Jurkat, Clone E6-1 (cell line): ENCODE measurements around the gene PNP. TPM values are rescaled to one million over a fixed set of nuclear protein-coding genes. Genes with fewer than 3 reads are reported as not detected.
"Not testable (repeated sequence)": the region's sequence is repeated elsewhere in the genome, so short reads cannot be mapped to it uniquely, and the experiment has no call there.

Experiments used
- DNase-seq: peaks from one replicate; pipeline ENCODE4 v3.0.0-alpha.2; 2011; ENCODE audit warnings: low read depth, low spot score
- H3K4me3 ChIP-seq: 2 replicates; pipeline ENCODE4 v1.5.1; 2011; ENCODE audit warnings: mild to moderate bottlenecking, low read length, control low read depth, moderate library complexity
- polyA plus RNA-seq: library from polyadenylated mRNA; unstranded; fragments of >200 nt; gene quantifications from one replicate; pipeline ENCODE4 v1.2.1, GENCODE V29; 2012; ENCODE audit warnings: missing spikeins; ENCODE audit not compliant: insufficient read length, insufficient read depth

PNP gene
- polyA plus RNA-seq = 223 TPM

- H3K4me3 ChIP-seq = peak within 1 kb of the TSS; percentile 98
- peak; percentile 91 for DNase-seq
These were observed at the start of gene PNP for GRCh38 chr14:20469242-20469889. Gene PNP, plus strand, starts transcription at chr14:20469406. Its CDS starts 119 bp downstream, at chr14:20469525.

- no peak for DNase-seq
- H3K4me3 ChIP-seq = no peak overlapping the region
These were observed 49.8 kb upstream of the PNP start for GRCh38 chr14:20419419-20419818.

DNA sequence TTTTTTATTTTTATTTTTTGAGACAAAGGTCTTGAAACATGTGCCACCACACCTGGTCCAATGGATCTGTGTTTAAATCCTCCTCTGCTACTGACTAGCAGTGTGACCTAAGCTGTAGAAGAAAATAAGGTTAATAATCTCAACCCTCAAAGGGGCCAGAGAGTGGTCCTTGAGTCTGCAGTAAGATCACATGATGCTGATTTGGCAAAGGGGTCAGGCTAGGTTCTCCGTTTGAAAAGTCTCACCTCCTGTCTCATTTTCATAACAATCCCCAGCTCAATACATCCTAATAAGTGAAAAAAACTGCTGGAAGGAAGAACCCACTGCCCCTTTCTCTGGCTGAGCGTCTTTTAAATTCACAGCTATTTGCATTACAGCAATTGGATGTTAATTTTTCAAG, 47.9 kb upstream of the PNP start:
- no peak overlapping the region for H3K4me3 ChIP-seq
- no peak for DNase-seq

DNA sequence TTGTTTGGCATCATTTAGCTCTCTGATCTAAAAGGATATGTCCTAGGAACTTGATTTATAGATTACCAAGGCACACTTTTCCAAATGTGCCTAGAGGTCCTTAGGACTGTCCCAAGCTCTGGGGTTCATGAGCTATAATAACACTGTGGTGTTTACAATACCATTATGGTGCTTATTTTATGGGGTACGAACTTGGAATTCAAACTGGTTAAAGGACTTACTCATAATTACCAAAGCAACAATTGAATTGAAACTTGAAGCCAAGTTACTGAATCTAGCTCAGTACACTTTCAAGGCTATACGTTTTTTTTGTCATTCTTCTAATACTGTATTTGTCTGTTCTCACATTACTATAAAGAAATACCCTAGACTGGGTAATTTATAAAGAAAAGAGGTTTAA, 46.3 kb upstream of the PNP start:
- DNase-seq = no peak

DNA sequence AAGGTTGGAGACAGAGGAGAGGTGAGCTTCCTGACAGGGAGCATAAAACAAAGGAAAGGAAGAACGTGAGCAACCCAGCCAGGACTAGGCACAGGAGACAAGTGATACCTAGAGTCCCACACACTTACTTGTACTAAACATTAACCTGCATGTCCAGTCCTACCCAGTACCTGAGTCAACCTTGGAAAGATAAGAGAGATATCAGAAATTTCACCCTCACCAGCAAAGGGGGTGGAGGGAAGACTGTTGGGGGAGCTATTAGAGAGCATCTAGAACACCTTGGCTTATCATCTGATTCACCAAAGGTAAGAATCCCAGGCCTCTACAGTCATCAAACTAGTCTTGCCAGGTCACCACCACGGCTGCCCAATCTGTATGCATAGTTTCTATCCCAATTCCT, 44.4 kb upstream of the PNP start:
- no peak for DNase-seq
- no peak overlapping the region for H3K4me3 ChIP-seq

More for the DNA sequence above, 46.3 kb upstream of the PNP start:
- H3K4me3 ChIP-seq = no peak overlapping the region

GRCh38 chr14:20427231-20428009, 41.8 kb upstream of the PNP start:
- peak overlapping the region; percentile 39 for H3K4me3 ChIP-seq
- DNase-seq = peak; percentile 90

DNA sequence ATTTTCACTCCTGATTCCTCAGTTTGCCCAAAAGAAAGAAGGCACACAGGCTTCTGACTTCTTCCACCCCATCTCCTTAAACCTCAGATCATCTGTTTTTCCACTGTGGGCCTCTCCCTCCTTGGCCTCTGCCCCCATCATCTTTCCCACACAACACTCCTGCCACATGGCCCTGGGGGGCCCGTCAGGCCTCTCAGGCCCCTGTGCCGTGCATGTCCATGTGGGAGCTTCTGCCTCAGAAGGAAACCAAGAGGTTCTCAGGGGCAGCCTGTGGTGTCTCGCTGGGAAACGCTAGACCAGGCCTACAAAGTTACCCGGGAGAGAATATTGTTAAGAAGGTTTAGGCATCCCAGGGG, 41.2 kb upstream of the PNP start:
- peak overlapping the region; percentile 39 for H3K4me3 ChIP-seq
- no peak for DNase-seq

DNA sequence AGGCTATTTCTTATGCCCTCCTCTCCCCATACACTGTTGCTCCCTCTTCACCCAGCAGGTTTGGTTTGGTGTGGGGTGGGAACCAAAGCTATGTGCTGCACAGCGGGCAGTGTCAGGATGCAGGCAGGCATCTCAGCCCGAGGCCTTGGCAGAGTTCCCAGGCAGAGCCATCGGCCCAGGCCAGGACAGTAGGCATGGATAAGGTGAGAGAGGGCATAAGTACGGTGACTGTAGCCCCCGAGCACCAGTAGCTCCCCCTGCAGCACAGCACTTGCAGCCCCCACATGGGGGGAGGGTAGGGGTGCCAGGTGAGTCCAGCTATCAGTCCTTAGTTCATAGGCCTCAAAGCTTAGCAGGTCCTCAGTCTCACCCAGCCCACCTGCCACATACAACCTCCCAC, 40.4 kb upstream of the PNP start:
- no peak overlapping the region for H3K4me3 ChIP-seq

GRCh38 chr14:20429801-20430669, 39.2 kb upstream of the PNP start:
- H3K4me3 ChIP-seq = no peak overlapping the region; the same call in 1 of the 2 replicates
- no peak for DNase-seq

More for the DNA sequence above, 40.4 kb upstream of the PNP start:
- no peak for DNase-seq

DNA sequence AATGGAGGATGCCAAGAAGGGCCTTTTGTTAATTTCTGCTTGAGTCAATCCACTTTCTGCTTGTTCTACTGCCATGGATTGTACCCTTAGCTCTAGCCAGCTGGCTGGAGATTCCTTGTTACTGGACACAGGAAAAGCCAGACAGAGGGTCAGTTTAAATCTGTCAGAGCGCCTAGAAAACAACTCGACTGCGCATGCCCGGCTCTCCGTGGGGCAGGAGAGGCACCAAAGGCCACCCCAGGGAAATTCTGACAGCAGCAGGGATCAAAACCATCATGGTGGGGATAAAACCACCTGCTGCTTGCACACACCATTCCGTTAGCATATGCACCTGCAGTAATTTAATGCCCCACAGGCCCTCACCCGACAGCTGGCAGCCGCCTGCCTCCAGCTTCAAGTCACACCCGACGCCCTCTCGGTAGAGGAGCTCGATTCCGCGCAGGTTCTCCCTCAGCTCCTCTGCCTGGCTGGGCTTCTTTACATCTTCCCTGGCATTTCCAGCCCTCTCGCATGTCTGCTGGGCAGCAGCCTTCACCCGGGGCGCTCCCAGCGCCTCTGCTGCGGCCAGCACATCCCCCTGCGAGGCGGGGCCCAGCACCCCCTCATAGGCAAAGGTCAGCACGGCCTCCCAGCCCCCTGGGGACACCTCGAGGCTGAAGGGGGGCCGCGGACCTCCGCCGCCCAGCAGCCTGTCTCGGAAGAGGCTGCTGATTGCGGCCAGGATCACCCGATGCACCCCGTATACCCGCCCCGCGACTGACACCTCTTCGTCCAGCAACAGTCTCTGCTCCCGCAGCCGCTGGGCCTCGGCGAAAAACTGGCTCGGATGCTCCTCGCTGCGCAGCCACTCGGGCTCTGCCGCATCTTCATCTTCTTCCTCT, 34.3 kb upstream of the PNP start:
- no peak overlapping the region for H3K4me3 ChIP-seq
- DNase-seq = no peak

DNA sequence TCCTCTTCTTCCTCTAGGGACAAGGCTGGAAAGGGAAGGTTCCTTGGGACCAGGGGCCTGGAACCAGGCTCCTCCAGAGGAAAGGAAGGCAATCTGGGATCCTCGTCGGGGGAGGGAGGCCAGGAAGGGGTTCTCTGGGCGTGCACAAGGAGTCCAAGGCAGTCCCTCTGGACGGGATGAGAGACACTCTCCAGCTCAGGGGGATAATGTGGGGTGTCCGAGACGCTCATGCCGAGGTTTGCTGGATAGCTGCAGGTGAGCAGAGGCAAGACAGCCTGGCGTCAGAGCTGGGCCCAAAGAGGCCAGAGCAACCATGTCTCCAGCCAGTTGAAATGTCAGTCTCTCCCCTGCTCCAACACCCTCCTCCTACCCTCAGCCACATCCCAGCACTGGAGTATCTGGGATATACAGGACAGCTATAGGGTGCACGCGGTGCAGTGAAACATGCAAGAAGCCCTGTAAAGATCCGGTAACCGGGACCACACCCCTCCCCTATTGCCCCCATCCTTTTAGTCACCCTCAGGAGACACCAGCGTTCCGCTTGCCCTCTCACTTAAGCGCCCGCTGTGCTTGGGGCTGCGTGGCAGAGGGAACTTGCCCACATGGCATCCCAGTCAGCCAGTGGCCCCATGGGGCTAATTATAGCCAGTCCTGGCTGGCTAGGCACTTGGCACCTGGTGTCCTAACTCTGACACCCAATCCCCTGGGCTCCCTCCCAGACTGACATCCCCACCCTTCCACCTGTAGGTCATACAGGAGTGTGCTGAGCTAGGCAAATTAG, 33.4 kb upstream of the PNP start, which contains the start of gene KLHL33:
Gene KLHL33 (minus strand): TSS at position 585 of the 781 bp plus-strand sequence. CDS start 355 bp downstream, at position 230.
- no peak within 1 kb of the TSS for H3K4me3 ChIP-seq
- no peak for DNase-seq

- DNase-seq = no peak
- no peak overlapping the region for H3K4me3 ChIP-seq
These were observed 32.8 kb upstream of the PNP start for GRCh38 chr14:20436363-20436755.

DNA sequence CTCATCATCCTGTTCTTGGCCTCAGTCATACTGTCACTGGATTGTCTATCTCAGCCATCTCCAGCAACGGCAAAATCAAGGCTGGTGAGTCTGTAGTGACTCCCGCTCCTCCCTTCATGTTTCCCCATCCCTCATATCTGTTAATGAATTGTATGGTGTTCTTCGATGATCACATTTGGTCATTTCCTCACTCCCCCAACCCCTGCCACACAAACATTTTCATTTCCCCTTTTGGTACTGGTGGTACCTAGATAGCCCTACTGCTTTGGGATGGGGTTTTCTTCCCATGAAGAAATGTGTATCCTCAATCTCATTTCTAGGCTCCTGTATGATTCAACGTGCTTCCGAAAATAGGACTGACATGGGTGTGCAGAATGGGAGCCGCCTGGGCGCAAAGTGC, 30.5 kb upstream of the PNP start:
- no peak overlapping the region for H3K4me3 ChIP-seq
- DNase-seq = no peak

DNA sequence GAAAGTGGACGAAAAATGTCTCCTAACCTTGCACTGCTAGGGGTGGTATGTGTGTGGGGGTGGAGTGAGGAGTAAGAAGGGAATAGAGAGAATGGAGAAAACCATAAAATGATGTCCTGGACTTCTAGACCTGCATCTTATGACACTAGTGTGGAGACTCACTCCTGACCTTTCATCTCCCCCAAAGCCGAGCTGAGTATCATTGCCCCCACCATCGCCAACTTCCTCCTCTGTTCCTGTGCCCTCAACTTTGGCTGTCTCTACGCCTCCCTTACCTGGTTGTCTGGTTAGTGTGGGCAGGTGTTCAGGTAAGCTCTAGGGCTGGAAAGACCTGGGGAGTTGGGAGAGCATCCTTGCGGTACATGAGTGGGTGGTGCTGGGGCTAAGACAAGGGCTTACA, 28.7 kb upstream of the PNP start:
- no peak for DNase-seq

GRCh38 chr14:20440882-20441281, 28.3 kb upstream of the PNP start:
- no peak for DNase-seq
- no peak overlapping the region for H3K4me3 ChIP-seq

More for the DNA sequence above, 28.7 kb upstream of the PNP start:
- H3K4me3 ChIP-seq = no peak overlapping the region

DNA sequence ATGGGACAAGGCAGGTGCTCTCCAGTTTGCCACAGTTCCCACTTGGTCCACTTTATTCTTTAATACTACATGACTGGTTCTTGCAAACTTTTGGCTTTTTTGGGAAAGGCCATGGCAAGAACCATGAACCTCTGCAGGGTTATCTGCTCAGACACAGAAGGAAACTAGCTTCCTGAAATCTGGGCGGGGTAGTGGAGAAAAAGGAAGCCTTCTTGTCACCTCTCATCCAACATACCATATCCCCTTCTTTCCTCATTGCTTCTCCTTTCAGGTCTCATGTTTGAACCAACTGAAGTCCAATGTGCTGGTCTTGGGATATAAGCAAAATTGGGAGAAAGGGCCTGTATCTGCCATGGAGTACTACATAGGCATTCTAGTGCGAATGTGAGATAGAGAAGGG, 27.7 kb upstream of the PNP start:
- DNase-seq = no peak
- H3K4me3 ChIP-seq = no peak overlapping the region

DNA sequence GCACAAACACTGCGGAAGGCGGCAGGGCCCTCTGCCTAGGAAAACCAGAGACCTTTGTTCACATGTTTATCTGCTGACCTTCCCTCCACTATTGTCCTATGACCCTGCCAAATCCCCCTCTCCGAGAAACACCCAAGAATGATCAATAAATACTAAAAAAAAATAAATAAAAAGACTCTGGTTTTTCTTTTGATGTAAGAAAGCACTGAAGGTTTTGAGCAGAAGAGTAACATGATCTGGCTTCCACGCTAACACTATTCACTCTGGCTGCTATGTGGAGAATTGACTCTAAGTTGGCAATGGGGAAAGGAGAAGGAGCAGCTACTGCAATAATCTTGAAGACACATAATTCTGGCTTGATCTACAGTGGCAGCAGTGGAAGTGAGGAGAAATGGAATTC, 25.6 kb upstream of the PNP start:
- not testable (repeated sequence) for DNase-seq, H3K4me3 ChIP-seq

DNA sequence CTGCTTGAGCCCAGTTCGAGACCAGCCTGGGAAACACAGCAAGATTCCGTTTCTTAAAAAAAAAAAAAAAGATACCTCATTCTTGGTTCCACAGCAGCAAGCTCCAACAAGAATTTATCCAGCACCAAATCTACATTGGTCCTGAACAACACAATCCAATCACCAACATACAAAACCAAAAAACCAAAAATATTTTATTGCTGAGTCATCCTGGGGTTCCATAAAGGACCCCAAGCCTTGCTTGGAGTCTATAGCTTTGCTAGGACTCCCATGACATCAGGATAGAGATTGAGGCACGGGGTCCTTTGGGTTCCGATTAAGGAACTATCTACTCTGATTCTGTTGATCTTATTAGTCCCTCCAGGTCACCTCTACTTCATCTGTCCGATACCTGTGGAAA, 22.3 kb upstream of the PNP start:
- H3K4me3 ChIP-seq = no peak overlapping the region
- DNase-seq = no peak
